ENCODE measurements around the gene VWC2L.

The VWC2L gene

GRCh38 chr2:214519258-214519818 is 108.5 kb downstream of the VWC2L start:
- Histone ChIP-seq H3K9me3 (ENCODE audit: severe bottlenecking) (no peaks in the 10 kb centered on the region), H3K27ac (no peak overlapping the region), H3K4me3 (ENCODE audit: low read depth, low read length) (no peak overlapping the region), H3K36me3 (no peaks in the 10 kb centered on the region), H3K27me3 (ENCODE audit: insufficient read depth, low read depth, severe bottlenecking) (no peaks in the 10 kb centered on the region)
- TF ChIP-seq CTCF (IDR thresholded peaks at IDR 0.05; ENCODE audit: low read depth, low read length), result no peak
- no peak for DNase-seq

- no peak for DNase-seq
These were observed 118.2 kb downstream of the VWC2L start for GRCh38 chr2:214529021-214529420.

GRCh38 chr2:214529514-214529913 is 118.7 kb downstream of the VWC2L start:
- Histone ChIP-seq H3K27me3 (ENCODE audit: insufficient read depth, low read depth, severe bottlenecking) (no peaks in the 10 kb centered on the region), H3K9me3 (ENCODE audit: severe bottlenecking) (no peaks in the 10 kb centered on the region), H3K4me3 (ENCODE audit: low read depth, low read length) (no peak overlapping the region), H3K27ac (no peak overlapping the region), H3K36me3 (no peaks in the 10 kb centered on the region)
- no peak for DNase-seq
- TF ChIP-seq CTCF (IDR thresholded peaks at IDR 0.05; ENCODE audit: low read depth, low read length), result no peak

More at GRCh38 chr2:214529021-214529420, 118.2 kb downstream of the VWC2L start:
- H3K27me3 ChIP-seq (ENCODE audit: insufficient read depth, low read depth, severe bottlenecking), result no peaks in the 10 kb centered on the region
- H3K36me3 ChIP-seq, result no peaks in the 10 kb centered on the region
- no peak overlapping the region for H3K4me3 ChIP-seq (ENCODE audit: low read depth, low read length)
- H3K9me3 ChIP-seq (ENCODE audit: severe bottlenecking), result no peaks in the 10 kb centered on the region
- no peak for TF ChIP-seq CTCF (IDR thresholded peaks at IDR 0.05; ENCODE audit: low read depth, low read length)
- no peak overlapping the region for H3K27ac ChIP-seq

GRCh38 chr2:214533541-214533940 is 122.7 kb downstream of the VWC2L start:
- H3K9me3 ChIP-seq (ENCODE audit: severe bottlenecking), result no peaks in the 10 kb centered on the region
- no peak for DNase-seq
- H3K27me3 ChIP-seq (ENCODE audit: insufficient read depth, low read depth, severe bottlenecking), result no peaks in the 10 kb centered on the region
- H3K4me3 ChIP-seq (ENCODE audit: low read depth, low read length), result no peak overlapping the region
- no peak overlapping the region for H3K27ac ChIP-seq
- no peak for TF ChIP-seq CTCF (IDR thresholded peaks at IDR 0.05; ENCODE audit: low read depth, low read length)
- no peaks in the 10 kb centered on the region for H3K36me3 ChIP-seq

GRCh38 chr2:214536625-214537024 is 125.8 kb downstream of the VWC2L start:
- H3K9me3 ChIP-seq (ENCODE audit: severe bottlenecking), result no peaks in the 10 kb centered on the region

More at GRCh38 chr2:214536625-214537024, 125.8 kb downstream of the VWC2L start:
- no peak for TF ChIP-seq CTCF (IDR thresholded peaks at IDR 0.05; ENCODE audit: low read depth, low read length)
- no peaks in the 10 kb centered on the region for H3K36me3 ChIP-seq
- no peak overlapping the region for H3K27ac ChIP-seq
- DNase-seq, result no peak
- no peaks in the 10 kb centered on the region for H3K27me3 ChIP-seq (ENCODE audit: insufficient read depth, low read depth, severe bottlenecking)
- no peak overlapping the region for H3K4me3 ChIP-seq (ENCODE audit: low read depth, low read length)

Measured in WERI-Rb-1 (cell line).